Endodermal cell (in vitro differentiated cells): ENCODE measurements around the gene SHH. TPM values are rescaled to one million over a fixed set of nuclear protein-coding genes. Genes with fewer than 3 reads are reported as not detected.

Source experiments
- DNase-seq: peaks from one replicate; pipeline ENCODE4 v3.0.0-alpha.2; 2017
- H3K27ac ChIP-seq: 2 replicates; pipeline ENCODE4 v1.5.1; 2013; ENCODE audit warnings: mild to moderate bottlenecking, low read depth, low read length, moderate library complexity
- H3K27me3 ChIP-seq: 2 replicates; pipeline ENCODE4 v1.6.1; 2013; ENCODE audit warnings: mild to moderate bottlenecking, low read length, moderate library complexity; ENCODE audit not compliant: insufficient read depth, control insufficient read depth, poor library complexity, severe bottlenecking
- H3K36me3 ChIP-seq: 2 replicates; pipeline ENCODE4 v1.7.0; 2013; ENCODE audit warnings: mild to moderate bottlenecking, low read length, moderate library complexity; ENCODE audit not compliant: control insufficient read depth, insufficient read depth
- H3K4me1 ChIP-seq: one replicate; pipeline ENCODE4 v1.7.0; 2013; ENCODE audit warnings: low read length; ENCODE audit not compliant: control insufficient read depth, insufficient read depth
- H3K4me3 ChIP-seq: 2 replicates; pipeline ENCODE4 v1.5.1; 2013; ENCODE audit warnings: mild to moderate bottlenecking, low read length, moderate library complexity
- H3K9ac ChIP-seq: 2 replicates; pipeline ENCODE4 v1.6.1; 2013; ENCODE audit warnings: mild to moderate bottlenecking, low read length, moderate library complexity; ENCODE audit not compliant: poor library complexity, severe bottlenecking; ENCODE audit errors: extremely low read depth
- H3K9me3 ChIP-seq: 2 replicates; pipeline ENCODE4 v1.6.1; 2013; ENCODE audit warnings: mild to moderate bottlenecking, low read length, moderate library complexity; ENCODE audit not compliant: control insufficient read depth
- H3K27ac Mint-ChIP-seq: 2 replicates; pipeline ENCODE4 v1.8.0; 2020; ENCODE audit warnings: mixed read lengths
- H3K27me3 Mint-ChIP-seq: 2 replicates; pipeline ENCODE4 v1.8.0; 2021; ENCODE audit warnings: mild to moderate bottlenecking, mixed read lengths; ENCODE audit not compliant: insufficient read depth
- H3K36me3 Mint-ChIP-seq: 2 replicates; pipeline ENCODE4 v1.8.0; 2020; ENCODE audit warnings: low read depth, mixed read lengths
- H3K4me1 Mint-ChIP-seq: 2 replicates; pipeline ENCODE4 v1.8.0; 2020; ENCODE audit warnings: mixed read lengths
- H3K4me3 Mint-ChIP-seq: 2 replicates; pipeline ENCODE4 v1.8.0; 2020; ENCODE audit warnings: mild to moderate bottlenecking, moderate library complexity, mixed read lengths
- H3K9me3 Mint-ChIP-seq: 2 replicates; pipeline ENCODE4 v1.8.0; 2020; ENCODE audit warnings: mild to moderate bottlenecking, mixed read lengths
- CTCF ChIP-seq: fragments of 200-600 bp; sonication (generic); conservative IDR thresholded peaks from 2 replicates; pipeline ENCODE4 v1.5.0; 2021; ENCODE audit warnings: antibody characterized with exemption, mild to moderate bottlenecking
- WGBS, 2 experiments: methylation state at CpG; one replicate each; pipeline versions ENCODE4 v1.1.5 to v1.1.7; 2013; ENCODE audit warnings: missing lambda C conversion rate in 2 of 2, mixed read lengths in 1 of 2; ENCODE audit not compliant: insufficient coverage in 1 of 2, insufficient read length in 1 of 2; 5-methylcytosine and 5-hydroxymethylcytosine counted together
- total RNA-seq, 2 donors: library from RNA; stranded (reverse); fragmentation: NEBNext Ultra II Directional in 1 of 2; extraction: Animal tissue kit (Norgen Biotek cat#: 25700) in 1 of 2; gene quantifications; 2 replicates in 1 of 2; 3 replicates in 1 of 2; pipeline ENCODE4 v1.2.1, GENCODE V29; 2021

Gene SHH
- total RNA-seq, 2 donors from 2014 or later = 0.99 to 1.6 TPM

GRCh38 chr7:155809947-155810769, 2.1 kb downstream of the SHH start:
- no peaks in the 10 kb centered on the region for H3K9me3 Mint-ChIP-seq
- H3K27me3 ChIP-seq = peaks cover 97% of the 10 kb centered on the region
- H3K27ac Mint-ChIP-seq = no peak overlapping the region
- 0 to 2% methylated on average over 3 to 69 of the region's 69 CpGs for WGBS, 2 experiments
- no peak for TF ChIP-seq CTCF
- peaks cover 83% of the 10 kb centered on the region for H3K27me3 Mint-ChIP-seq
- H3K36me3 ChIP-seq = no peaks in the 10 kb centered on the region
- peak overlapping the region; percentile 17 for H3K9ac ChIP-seq
- no peak overlapping the region for H3K27ac ChIP-seq
- H3K9me3 ChIP-seq = no peaks in the 10 kb centered on the region
- H3K4me1 Mint-ChIP-seq = peaks cover 25% of the 10 kb centered on the region
- H3K36me3 Mint-ChIP-seq = no peaks in the 10 kb centered on the region
- H3K4me3 Mint-ChIP-seq = peak overlapping the region; percentile 46
- peak overlapping the region; percentile 78 for H3K4me3 ChIP-seq
- H3K4me1 ChIP-seq = peaks cover 5% of the 10 kb centered on the region
- peak; percentile 68 for DNase-seq

- no peak overlapping the region for H3K9ac ChIP-seq
- no peaks in the 10 kb centered on the region for H3K9me3 ChIP-seq
- no peak overlapping the region for H3K27ac Mint-ChIP-seq
- no peaks in the 10 kb centered on the region for H3K36me3 ChIP-seq
- peak overlapping the region; percentile 78 for H3K4me3 ChIP-seq
- WGBS, 2 experiments = 2% methylated on average over 42 of the region's 43 CpGs; no CpG with 5 or more reads in 1 of the 2 experiments
- H3K27me3 ChIP-seq = peaks cover 94% of the 10 kb centered on the region
- no peaks in the 10 kb centered on the region for H3K36me3 Mint-ChIP-seq
- H3K27me3 Mint-ChIP-seq = peaks cover 83% of the 10 kb centered on the region
- no peaks in the 10 kb centered on the region for H3K9me3 Mint-ChIP-seq
- TF ChIP-seq CTCF = no peak
- peaks cover 6% of the 10 kb centered on the region for H3K4me1 ChIP-seq
- H3K4me3 Mint-ChIP-seq = peak overlapping the region; percentile 60
- peaks cover 25% of the 10 kb centered on the region for H3K4me1 Mint-ChIP-seq
- H3K27ac ChIP-seq = no peak overlapping the region
- peak; percentile 69 for DNase-seq
Measured at GRCh38 chr7:155809332-155809946, 2.8 kb downstream of the SHH start.

- Mint-ChIP-seq H3K4me1 (peaks cover 25% of the 10 kb centered on the region), H3K4me3 (peak overlapping the region; percentile 60), H3K36me3 (no peaks in the 10 kb centered on the region), H3K27me3 (peaks cover 79% of the 10 kb centered on the region), H3K9me3 (no peaks in the 10 kb centered on the region), H3K27ac (no peak overlapping the region)
- H3K9me3 ChIP-seq = no peaks in the 10 kb centered on the region
- H3K4me3 ChIP-seq = peak overlapping the region; percentile 78
- WGBS, 2 experiments = 1 to 2% methylated on average over 24 to 64 of the region's 64 CpGs
- peak overlapping the region; percentile 11 for H3K9ac ChIP-seq
- no peak overlapping the region for H3K27ac ChIP-seq
- peaks cover 87% of the 10 kb centered on the region for H3K27me3 ChIP-seq
- H3K4me1 ChIP-seq = peaks cover 6% of the 10 kb centered on the region
- no peak for TF ChIP-seq CTCF
- DNase-seq = peak; percentile 80
- H3K36me3 ChIP-seq = no peaks in the 10 kb centered on the region
Measured at GRCh38 chr7:155808549-155809331, 3.5 kb downstream of the SHH start.
